ENCODE data around the gene DAB2. TPM values are rescaled to one million over a fixed set of nuclear protein-coding genes. Genes with fewer than 3 reads are reported as not detected.

The DAB2 gene
- polyA plus RNA-seq (2014; cell fraction: cytosol; rRNA removed): not detected in 2 replicates
- not detected in 2 replicates for polyA plus RNA-seq (2014; cell fraction: nucleus; rRNA removed)

DNA sequence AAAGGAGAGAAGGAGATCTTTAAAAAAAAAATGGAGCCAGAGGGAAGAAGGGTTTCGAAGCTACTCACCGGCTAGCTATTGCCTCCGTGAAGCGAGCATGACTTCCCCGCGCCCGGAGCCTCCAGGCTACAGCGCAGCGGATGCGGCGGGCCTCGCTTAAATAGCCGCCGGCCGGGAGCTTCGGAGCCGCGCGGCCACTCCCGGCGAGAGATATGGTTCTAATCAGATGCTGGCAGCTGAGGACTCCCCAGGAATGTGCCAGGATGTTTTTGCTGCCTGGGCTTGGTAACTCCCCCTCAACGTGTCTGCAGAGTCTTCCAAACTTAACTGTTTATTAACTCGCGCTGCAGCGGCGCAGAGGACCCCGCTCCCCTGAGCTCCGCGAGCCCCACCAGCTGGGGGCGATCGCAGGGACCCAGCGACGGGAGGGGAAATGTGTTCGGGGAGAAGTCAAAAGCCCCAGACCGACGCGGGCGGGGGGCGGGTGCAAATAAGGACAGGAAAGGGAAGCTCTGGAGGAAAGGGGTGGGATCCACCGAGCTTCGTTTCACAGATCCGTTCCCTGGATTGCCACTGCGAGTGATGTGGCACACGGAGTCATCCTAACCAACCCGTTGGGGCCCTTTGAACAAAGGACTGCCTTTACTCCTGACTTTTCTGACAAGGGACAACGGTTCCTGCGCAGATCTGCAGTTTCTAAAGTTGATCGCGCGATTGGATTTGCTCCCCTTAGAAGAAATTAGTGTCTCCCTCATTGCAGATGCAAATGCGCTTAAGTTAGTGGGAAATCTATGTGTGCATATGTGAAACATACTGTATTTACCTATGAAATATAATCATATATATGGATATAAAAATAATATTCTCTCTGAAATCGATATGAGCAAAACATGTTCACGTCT, at the start of gene DAB2:
Gene DAB2 (minus strand): TSS at position 245 of the 902 bp plus-strand sequence. CDS start 30,660 bp downstream, outside the sequence.
- peak; percentile 6 for DNase-seq (ENCODE audit: low spot score)

DNA sequence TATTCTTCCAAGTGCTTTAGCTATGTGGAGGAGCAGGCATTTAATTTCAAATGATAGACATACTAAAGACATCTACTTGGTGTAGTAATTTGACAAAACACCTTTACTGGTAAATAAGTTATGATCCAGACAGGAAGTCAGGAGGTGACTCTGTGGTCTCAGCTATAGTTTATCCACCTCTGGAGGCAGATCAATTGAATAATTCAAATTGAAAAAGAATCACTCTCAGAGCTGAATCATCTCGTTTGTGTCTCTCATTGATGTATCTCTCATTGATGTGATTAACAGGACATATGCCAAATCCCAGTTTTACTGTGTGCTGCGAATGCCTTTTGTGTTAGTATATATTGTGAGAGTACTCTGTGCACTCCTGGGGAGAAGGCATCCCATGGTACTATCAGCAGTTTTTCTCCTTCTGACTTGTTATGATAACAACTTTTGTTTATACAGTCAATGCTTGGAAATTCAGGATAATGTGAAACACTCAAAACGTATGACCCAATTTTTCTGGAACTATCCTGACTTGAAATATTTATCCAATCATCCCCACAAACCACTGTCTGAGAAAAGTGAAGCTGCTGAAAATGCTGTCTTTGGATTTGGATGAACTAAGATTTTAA, 48.5 kb upstream of the DAB2 start:
- no peak for DNase-seq (ENCODE audit: low spot score)

DNA sequence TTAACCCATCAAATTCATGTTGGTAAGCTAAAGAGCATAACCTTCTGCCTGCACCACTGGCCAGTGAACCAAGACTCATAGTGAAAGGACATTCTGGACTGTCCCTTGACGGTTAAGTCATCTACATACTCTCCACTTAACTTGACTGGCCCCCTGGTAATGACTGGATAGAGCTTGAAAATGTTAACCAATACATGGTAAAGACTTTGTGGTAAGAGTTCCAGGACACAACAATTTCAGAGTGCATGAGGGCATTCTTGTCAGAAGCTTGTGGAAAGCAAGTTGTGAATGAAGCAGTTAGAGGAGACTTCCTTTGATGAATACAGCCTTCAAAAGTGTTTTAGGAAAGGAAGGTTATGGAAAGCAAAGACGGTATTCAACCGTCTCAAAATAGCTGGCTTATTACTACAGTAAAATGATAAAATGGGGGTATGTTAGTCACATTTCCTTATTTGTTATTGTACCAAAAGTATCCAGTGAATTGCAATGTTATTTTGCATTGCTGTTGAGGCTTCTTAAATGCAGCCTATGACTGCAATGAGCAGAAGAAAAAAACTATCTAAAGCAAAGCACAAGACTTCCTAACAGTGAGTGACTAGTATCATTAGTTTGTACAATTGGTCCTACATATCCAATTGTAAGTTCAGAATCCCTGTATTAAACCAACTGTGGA, 47.2 kb upstream of the DAB2 start:
- no peak for DNase-seq (ENCODE audit: low spot score)

DNA sequence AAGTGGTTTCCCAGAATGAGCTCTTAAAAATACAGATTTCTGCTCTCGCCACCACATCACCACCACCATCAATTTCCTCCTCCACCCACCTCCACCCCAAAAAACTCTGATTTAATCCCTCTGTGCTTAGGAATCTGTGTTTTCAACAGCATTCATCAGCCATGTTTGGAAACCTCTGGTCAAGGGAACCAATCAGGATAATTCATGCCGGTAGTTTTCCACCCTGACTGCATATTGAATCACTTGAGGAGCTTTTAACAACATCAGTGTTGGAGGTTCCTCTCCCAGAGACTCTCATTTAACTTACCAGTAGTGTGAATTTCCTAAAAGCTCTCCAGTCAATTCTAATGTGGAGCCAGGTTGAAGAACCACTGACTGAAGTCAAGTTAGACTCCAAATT, 46.0 kb upstream of the DAB2 start:
- DNase-seq (ENCODE audit: low spot score): no peak

DNA sequence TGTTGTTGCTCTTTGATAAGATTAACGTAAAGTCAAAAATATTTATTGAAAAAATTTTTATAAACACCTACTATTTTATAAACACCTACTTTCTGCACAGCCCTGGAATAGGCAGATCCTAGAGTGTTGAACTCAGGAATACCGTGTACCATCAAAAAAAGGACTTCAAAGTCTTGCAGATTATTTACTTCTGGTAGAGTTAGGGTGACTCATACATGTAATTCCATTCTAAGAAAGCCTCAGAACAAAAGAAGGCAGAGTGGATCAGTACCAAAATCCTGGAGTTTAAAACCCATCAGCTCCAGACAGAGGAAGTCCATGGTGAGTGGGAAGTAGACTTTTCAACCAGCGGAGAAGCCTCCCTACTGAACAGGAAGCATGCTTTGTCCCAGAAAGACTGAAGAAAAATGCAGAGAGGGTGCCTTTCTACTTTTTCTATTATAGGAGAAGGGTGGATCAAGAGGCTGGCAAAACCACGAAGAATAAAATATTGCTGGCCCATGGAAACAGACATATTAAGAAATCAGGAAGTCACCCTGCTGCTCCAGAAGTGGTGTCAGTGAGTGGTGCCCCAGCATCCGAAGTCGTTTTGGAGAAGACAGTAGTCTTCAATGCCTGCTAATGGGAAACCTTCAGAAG, 45.1 kb upstream of the DAB2 start:
- DNase-seq (ENCODE audit: low spot score): no peak

DNA sequence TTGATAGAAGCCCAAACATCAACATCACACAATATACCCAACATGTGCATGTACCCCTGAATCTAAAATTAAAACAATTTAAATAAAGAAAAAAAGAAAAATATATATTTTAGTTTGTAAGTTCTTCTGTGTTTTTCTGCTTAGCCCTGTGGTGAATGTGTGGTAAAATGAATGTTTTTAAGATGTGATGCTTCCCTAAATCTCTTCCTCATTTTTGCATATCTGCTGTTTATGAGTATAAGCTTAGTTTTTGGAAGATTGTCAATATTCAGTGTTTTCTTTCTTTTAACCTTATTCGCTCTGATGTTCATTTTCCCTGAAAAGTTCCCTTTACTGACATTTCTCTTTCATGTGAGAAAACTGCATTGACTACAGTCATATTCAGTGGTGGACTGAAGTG, 44.4 kb upstream of the DAB2 start:
- DNase-seq (ENCODE audit: low spot score): no peak

DNA sequence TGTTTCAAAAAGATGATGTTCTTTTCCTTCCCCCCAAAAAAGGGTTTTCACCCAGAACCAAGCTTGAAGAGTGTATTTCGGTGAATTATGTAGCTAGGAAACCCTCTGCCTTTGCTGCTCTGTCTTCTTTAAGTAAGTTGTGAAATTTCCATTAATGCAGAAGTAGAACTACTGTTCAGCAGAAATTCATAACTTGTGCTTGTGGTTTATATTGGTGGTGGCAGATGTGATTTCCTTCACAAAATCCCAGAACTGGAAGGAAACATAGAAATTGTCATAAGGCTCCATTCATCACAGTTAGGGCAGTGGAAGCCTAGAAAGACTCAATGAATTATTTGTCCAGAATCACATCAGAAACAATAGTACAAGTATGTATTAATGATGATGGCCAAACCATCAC, 42.1 kb upstream of the DAB2 start:
- DNase-seq (ENCODE audit: low spot score): no peak

DNA sequence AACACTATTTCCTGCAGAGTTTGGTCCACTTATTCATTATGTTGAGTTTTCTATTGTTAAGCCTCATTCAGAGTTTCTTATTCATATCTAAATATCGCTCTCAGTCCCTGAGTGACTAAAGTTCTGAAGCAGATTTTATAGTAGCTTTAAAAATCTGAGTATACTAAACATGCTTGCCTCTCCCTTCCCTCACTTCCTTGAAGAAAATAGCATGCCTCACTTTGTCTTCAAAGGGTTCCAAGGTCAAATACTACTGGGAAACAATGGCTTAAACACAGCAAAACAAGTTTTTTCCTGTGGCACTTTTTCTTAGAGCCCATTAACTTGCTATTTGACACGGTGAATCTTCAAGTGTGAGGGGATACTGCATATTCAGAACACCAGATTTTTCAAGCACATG, 41.1 kb upstream of the DAB2 start:
- DNase-seq (ENCODE audit: low spot score): no peak

DNA sequence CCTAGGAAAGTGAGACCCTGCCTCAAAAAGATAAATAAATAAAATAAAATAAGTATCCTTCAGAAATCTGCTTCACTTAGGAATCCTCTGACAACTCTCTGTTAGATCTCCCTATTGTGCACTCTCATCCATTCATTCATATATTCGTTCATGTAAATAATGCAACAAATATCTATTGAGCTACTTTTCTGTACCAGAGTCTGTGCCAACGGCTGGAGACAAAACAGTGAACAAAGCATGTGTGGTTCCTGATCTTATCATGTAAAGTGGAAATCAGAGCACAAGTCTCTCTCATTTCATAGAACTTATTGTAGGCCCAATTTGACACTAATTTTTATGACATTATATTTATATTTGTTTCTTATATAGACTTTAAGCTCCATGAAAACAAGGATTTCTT, 40.3 kb upstream of the DAB2 start:
- no peak for DNase-seq (ENCODE audit: low spot score)

DNA sequence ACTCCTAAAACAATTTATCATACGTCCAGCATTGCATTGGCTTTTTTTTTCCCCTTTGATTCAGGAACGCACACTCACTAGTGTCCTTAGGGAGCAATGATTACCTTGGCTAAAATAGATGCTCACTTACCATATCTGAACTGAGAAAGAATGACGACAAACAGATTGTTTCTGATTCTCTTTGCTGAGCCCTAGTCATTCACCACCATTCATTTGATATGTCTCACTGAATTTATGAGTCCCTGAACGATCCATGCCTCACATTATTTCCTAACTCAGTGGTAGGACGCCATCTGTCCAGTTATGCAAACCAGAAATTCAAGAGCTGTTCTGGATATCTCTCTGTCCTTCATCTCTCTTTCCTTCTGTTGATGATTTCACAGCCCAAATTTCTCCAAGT, 39.3 kb upstream of the DAB2 start:
- DNase-seq (ENCODE audit: low spot score): no peak

DNA sequence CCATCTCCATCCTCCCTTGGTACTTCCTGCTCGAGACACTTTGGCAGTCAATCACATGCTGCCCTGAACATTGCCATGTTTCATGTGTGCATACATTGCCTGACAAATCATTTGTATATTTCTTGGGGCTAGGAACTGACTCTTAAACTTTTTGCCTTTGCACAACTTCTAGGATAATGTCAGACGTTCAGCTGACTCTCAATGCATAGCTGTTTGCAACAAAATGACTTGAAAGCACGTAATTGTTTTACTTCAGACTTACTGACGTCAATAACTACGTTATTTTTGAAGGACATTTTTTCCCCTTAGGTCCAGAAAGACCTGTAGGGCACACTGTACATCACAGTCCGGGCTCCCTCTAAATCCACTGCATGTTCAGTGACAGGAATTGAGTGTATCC, 37.4 kb upstream of the DAB2 start:
- DNase-seq (ENCODE audit: low spot score): no peak

DNA sequence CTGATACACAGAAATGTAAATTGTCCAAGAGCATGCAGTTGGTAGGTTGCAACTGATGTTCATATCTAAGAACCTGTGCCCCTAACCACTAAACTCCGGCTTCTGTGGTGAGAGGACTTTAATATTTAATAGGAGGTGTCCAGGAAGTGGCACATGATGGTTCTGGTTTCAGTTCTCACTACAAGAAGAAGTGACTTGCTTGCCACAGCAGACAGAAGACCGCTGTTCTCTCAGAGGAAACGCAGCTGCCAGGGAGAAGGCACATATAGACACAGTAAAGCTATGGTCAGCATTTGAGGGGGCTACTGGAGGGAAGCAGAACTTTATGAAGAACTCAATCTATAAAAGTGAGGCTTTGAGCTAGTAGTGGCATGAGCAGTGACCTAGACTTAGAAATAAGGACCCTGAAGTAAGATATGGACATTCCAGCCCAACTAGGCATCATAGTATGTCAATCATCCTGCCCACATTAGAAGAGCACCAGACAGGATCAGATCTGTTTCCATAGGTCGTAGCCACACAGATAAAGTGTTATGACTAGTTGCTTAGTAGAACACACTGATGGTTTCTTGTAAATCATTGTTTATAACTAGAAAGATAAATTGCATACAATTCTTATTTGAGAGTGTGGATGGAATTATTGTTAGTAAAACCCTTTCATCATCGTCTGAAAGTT, 36.4 kb upstream of the DAB2 start:
- no peak for DNase-seq (ENCODE audit: low spot score)

DNA sequence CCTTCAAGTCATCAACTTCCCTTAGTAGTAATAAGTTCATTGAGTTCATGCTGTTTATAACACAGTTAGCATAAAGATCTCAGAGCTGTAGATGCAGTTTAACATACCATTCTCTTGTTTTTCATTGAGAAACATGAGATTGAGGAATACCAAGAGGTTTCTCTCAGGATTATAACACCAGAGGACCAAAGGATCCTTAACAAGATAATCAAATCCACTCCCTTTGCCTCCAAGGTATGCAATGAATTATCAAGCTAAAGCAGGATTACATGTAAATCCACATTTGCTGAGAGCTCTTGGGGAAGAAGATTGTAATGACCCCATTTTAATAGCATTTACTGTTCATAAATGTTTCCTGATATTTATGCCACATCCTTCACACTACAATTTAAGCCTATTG, 35.1 kb upstream of the DAB2 start:
- DNase-seq (ENCODE audit: low spot score): no peak

DNA sequence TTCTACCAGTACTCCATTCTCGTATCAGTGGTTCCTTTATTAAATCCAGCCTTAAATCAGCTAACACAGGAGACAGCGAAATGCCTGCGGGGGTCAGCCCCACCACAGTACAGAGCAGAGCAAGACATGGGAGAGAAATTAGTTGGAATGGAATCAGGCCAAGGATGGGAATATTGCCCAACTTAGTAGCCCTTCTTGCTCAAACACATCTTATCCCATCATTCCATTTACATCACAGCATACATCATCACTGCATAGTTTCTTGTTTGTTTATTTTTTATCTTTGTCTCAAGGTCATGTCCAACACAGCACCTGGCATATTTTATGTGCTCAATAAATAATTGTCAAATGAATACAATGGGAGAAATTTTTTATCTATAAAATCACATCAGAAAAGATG, 34.3 kb upstream of the DAB2 start:
- no peak for DNase-seq (ENCODE audit: low spot score)

DNA sequence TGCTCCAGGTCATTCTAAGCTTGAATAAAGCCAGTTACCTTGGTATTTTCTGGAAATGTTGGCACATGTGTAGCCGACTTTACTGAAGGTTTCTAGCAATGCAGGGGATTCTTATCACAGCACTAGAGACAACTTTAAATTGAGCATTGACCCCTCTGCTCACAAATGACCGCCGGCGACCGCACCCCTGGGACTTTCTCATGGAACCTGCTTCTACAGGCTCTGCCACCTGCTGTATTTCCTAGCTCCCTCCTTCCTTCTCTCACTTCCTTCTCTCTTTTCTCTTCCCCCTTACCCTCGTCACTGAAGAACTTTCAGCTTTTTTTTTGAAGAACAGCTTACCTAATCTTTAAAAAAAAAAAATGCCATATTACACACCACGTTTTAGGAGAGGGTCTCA, 30.9 kb upstream of the DAB2 start:
- DNase-seq (ENCODE audit: low spot score): no peak

DNA sequence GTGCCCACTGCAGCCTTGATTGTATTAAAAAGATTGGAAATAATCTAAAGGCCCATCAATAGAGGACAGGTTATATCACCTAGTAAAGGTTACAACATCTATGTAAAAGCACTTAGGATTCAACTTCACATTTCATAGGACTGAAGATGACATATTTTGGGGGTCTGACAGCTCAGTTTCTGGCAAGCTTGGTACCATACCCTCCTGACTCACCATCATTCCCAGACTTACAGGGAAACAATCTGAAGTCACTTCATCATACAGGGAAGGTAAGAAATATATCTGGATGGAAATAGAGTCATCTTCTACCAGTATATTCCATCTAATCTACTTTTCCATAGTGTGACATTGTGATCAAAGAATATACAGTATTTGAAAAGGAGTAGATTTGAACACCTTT, 28.8 kb upstream of the DAB2 start:
- DNase-seq (ENCODE audit: low spot score): no peak

DNA sequence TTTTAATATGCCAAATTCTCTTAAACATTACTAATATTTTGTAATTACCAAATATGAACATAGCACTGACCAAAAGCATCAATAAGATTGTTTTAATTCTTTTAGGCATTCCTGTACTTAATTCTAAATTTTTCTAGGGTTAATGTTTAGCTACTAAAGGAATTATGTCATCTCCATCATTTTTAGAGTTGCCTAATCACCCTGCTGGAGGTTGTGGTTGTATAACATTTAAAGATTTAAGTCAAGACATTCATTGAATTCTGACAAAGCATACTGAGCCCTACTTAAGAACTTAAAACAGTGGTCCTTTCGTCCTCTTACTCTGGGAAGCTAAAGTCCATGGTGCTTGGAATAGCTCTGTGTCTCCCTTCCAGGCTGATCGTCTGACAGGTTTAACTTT, 28.1 kb upstream of the DAB2 start:
- no peak for DNase-seq (ENCODE audit: low spot score)

DNA sequence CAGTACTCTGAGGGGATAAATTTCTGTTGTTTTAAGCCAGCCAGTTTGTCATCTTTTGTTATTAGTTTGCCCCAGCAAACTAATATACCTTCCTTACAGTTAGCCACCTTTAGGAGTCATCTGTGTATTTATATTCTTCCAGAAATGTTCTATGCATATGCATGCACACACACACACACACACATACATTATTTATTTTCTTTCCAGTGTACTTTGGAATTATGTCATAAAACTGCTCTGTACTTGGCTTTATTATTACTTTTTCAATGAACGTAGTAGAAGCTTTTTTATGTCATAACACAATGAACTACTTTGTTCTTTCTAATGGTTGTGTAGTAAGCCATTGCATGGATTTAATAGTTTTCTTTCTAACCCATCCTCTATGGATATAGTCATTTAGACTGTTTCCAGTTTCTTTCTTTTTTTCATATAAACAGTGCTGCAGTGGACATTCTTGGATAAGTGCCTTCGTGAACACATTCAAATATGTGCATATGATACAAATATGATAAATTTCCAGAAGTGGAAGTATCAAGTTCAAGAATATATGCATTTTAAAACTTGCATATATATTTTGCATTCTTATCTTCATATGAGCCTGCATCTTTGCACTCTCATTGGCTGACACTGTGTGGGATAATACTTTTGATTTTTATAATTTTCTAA, 26.6 kb upstream of the DAB2 start:
- DNase-seq (ENCODE audit: low spot score): no peak

DNA sequence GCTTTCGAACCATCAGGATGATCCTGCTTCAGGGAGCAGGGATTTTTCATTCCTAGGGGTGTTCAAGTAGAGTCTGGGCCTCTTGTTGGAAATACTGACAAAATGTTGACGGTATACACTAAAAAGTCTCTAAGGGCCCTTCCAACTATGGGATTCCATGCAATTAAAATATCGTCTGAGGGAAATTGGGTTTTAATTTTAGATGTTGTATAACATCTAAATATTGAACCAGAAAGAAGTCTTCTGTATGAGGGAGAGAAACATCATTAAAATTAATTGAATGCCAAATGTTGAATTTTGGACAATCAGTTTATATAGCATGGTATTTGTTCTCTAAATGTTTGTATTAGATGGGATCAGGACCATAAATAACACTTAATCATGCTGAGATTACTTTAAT, 25.7 kb upstream of the DAB2 start:
- no peak for DNase-seq (ENCODE audit: low spot score)

DNA sequence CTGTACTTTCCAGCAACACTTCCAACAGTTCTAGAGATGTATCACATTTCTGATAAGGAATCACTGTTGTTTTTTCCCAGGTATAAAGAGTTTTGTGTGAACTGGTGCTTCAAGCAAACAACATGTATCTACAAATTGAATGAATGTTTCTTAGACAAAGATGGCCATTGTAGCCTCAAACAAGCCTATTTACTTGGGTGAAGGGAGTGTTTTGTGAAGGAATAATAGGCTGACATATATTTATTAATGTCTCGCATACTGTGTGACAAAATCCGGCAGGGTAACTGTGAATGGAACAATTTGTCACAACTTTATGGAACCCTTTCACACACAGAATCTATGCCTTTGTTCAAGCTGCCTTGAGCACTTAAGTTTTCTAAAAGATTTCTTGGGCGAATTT, 24.8 kb upstream of the DAB2 start:
- no peak for DNase-seq (ENCODE audit: low spot score)
